Endothelial cell of umbilical vein (primary cell): Measurements from ENCODE around the gene EFNA2. TPM values are rescaled to one million over a fixed set of nuclear protein-coding genes. Genes with fewer than 3 reads are reported as not detected.

Experiments
- BruUV-seq: library from RNA; stranded (reverse); fragments of 400-500 nt; replicated peaks from 2 replicates; lab custom pipeline; 2021; lab: Mats Ljungman, UMichigan
- CTCF ChIA-PET: fragments of 300-600, 350-600 bp; sonication (Branson Sonifier 250); formaldehyde crosslinking; loops from one replicate; lab custom pipeline; 2021; ENCODE audit warnings: antibody characterized with exemption, inconsistent platforms; lab: Charles Lee
- POLR2A ChIA-PET: fragments of 300-600, 350-600 bp; sonication (Branson Sonifier 250); formaldehyde crosslinking; loops from one replicate; lab custom pipeline; 2021; ENCODE audit warnings: antibody characterized with exemption, inconsistent platforms; lab: Charles Lee
- DNase-seq: peaks from one replicate; pipeline ENCODE4 v3.0.0-alpha.2; 2011; ENCODE audit warnings: low read depth, low spot score
- FAIRE-seq: peaks from 2 replicates; lab custom pipeline; 2011; peaks lifted over from hg19 to GRCh38; lab: Jason Lieb, UNC
- H2AFZ ChIP-seq: 2 replicates; pipeline ENCODE4 v1.6.0; 2012; ENCODE audit warnings: low read depth, low read length, control low read depth, inconsistent platforms
- H3K27ac ChIP-seq: 2 replicates; pipeline ENCODE4 v1.5.1; 2011; ENCODE audit warnings: low read depth, mild to moderate bottlenecking, control low read depth, low read length, moderate library complexity; ENCODE audit not compliant: insufficient read depth
- H3K27me3 ChIP-seq, 2 experiments: 2 replicates each; pipeline versions ENCODE4 v1.6.0 to v1.6.1; 2011; ENCODE audit warnings: low read length in 2 of 2, mixed read lengths in 1 of 2; ENCODE audit not compliant: control insufficient read depth in 2 of 2, insufficient read depth in 2 of 2
- H3K36me3 ChIP-seq, 2 experiments: 2 replicates in 1 of 2; 3 replicates in 1 of 2; pipeline ENCODE4 v1.5.1; 2011; ENCODE audit warnings: low read length in 2 of 2, mild to moderate bottlenecking in 1 of 2, moderate library complexity in 1 of 2; ENCODE audit not compliant: control insufficient read depth in 2 of 2, insufficient read depth in 2 of 2; ENCODE audit errors: extremely low read depth in 1 of 2
- H3K4me1 ChIP-seq: 3 replicates; pipeline ENCODE4 v1.5.1; 2011; ENCODE audit warnings: mild to moderate bottlenecking, low read length; ENCODE audit not compliant: control insufficient read depth, insufficient read depth; ENCODE audit errors: extremely low read depth
- H3K4me2 ChIP-seq: 2 replicates; pipeline ENCODE4 v1.6.1; 2011; ENCODE audit warnings: low read length, control low read depth, mixed read lengths; ENCODE audit not compliant: insufficient read depth
- H3K4me3 ChIP-seq, 3 experiments: fragments of 200-600 bp in 1 of 3; sonication (generic), shearing (Covaris generic) in 1 of 3; replicated peaks in 1 of 3; 2 replicates each; pipeline ENCODE4 v1.5.1; 2011 to 2016; ENCODE audit warnings: control low read depth in 3 of 3, low read length in 3 of 3, mild to moderate bottlenecking in 2 of 3, inconsistent platforms in 1 of 3, low read depth in 1 of 3, moderate library complexity in 1 of 3; ENCODE audit not compliant: insufficient read depth in 1 of 3
- H3K79me2 ChIP-seq: 2 replicates; pipeline ENCODE4 v1.6.0; 2012; ENCODE audit warnings: low read length, inconsistent platforms; ENCODE audit not compliant: control insufficient read depth, insufficient read depth
- H3K9ac ChIP-seq: replicated peaks from 2 replicates; pipeline ENCODE3; 2011; ENCODE audit warnings: low read length, control low read depth; ENCODE audit not compliant: insufficient read depth; ENCODE audit errors: extremely low read depth
- H3K9me1 ChIP-seq: replicated peaks from 3 replicates; pipeline ENCODE4 v1.6.0; 2011; ENCODE audit warnings: mild to moderate bottlenecking, low read length; ENCODE audit not compliant: control insufficient read depth, insufficient read depth; ENCODE audit errors: extremely low read depth
- H3K9me3 ChIP-seq: replicated peaks from 2 replicates; pipeline ENCODE4 v1.5.1; 2012; ENCODE audit warnings: low read length, inconsistent platforms; ENCODE audit not compliant: control insufficient read depth, insufficient read depth
- H4K20me1 ChIP-seq: replicated peaks from 2 replicates; pipeline ENCODE3; 2011; ENCODE audit warnings: mild to moderate bottlenecking, low read length; ENCODE audit not compliant: control insufficient read depth, insufficient read depth; ENCODE audit errors: extremely low read depth
- CTCF ChIP-seq, 2 donors: IDR thresholded peaks; 1 replicate in 1 of 2; 2 replicates in 1 of 2; pipeline ENCODE4 v1.5.1; 2011; ENCODE audit warnings: low read length in 2 of 2, mild to moderate bottlenecking in 2 of 2, moderate library complexity in 2 of 2, control low read depth in 1 of 2, inconsistent platforms in 1 of 2, low read depth in 1 of 2; ENCODE audit not compliant: insufficient read depth in 1 of 2; ENCODE audit errors: extremely low read depth in 1 of 2
- EZH2 ChIP-seq: IDR thresholded peaks from 2 replicates; pipeline ENCODE4 v1.6.1; 2012; ENCODE audit warnings: borderline replicate concordance, low read depth, mild to moderate bottlenecking, moderate library complexity, low read length, inconsistent platforms; ENCODE audit not compliant: severe bottlenecking
- FOS ChIP-seq: IDR thresholded peaks from 2 replicates; pipeline ENCODE4 v1.6.1; 2011; ENCODE audit warnings: mild to moderate bottlenecking, low read length, moderate library complexity, borderline replicate concordance; ENCODE audit not compliant: insufficient read depth
- GATA2 ChIP-seq: IDR thresholded peaks from 2 replicates; pipeline ENCODE4 v1.7.0; 2011; ENCODE audit warnings: low read depth, mild to moderate bottlenecking, moderate library complexity, mixed read lengths, low read length; ENCODE audit not compliant: insufficient read length, insufficient read depth
- JUN ChIP-seq: IDR thresholded peaks from 2 replicates; pipeline ENCODE4 v1.6.1; 2011; ENCODE audit warnings: borderline replicate concordance, low read depth; ENCODE audit not compliant: insufficient read length, insufficient read depth
- MYC ChIP-seq: IDR thresholded peaks from one replicate; pipeline ENCODE4 v1.6.1; 2011; ENCODE audit warnings: mild to moderate bottlenecking, low read depth, low read length
- POLR2A ChIP-seq: IDR thresholded peaks from 2 replicates; pipeline ENCODE4 v1.6.1; 2012; ENCODE audit warnings: low read depth, mild to moderate bottlenecking, control low read depth, low read length
- POLR2AphosphoS5 ChIP-seq: IDR thresholded peaks from 2 replicates; pipeline ENCODE4 v1.6.1; 2012; ENCODE audit warnings: low read depth, mild to moderate bottlenecking, control low read depth, low read length, moderate library complexity; ENCODE audit not compliant: insufficient read depth
- dilution Hi-C: fragments of 300-500 bp; cut with MboI; formaldehyde crosslinking; loops from one replicate; pipeline ENCODE4 v1.15.0; 2019; ENCODE audit warnings: low sequenced_read_pairs; ENCODE audit not compliant: extremely low pct_ligation_motif_present
- intact Hi-C: fragments of 100-400 bp; cut with micrococcal nuclease; formaldehyde crosslinking; loops from one replicate; pipeline ENCODE4 v1.10.0; 2022
- polyA plus RNA-seq, 4 experiments: library from polyadenylated mRNA; depleted of rRNA in 3 of 4; stranded (reverse) in 3 of 4; unstranded in 1 of 4; fragments of >200 nt; gene quantifications; 2 replicates each; pipeline versions ENCODE4 v1.2.1 to v1.2.3, GENCODE V29; 2011 to 2012; ENCODE audit warnings: missing spikeins in 1 of 4
- total RNA-seq: library from RNA; stranded (reverse); gene quantifications from 2 replicates; pipeline ENCODE4 v1.2.3, GENCODE V29; 2021
- TF ChIP-seq, protein P1 (sequence below): IDR thresholded peaks from 2 replicates; pipeline ENCODE4 v1.6.1; 2011; ENCODE audit not compliant: insufficient read depth, insufficient read length

Gene EFNA2
- total and polyA plus RNA-seq, 2 donors (not counting 3 experiments of a cell fraction or from before 2014, with no cell fraction given): 0.52 to 1.1 TPM

DNA sequence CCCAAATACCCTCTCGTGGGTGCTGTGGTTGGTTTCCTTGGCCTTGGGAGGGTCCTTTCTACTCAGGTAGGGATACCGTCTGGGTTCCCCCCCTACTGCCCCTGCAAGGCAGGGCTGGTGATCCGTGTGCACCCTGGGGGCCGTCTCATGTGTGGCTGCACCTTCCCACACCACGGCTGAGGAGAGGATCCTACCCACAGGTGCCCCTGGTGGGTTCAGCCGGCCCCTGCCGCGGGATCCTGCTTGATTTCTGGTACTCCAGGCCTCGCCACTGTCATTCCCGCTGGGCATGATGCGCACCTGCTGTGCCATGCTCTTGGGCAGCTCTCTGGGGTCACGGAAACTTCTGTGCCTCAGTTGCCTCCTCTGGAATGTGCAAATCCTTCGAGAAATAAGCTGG, 30.8 kb downstream of the EFNA2 start:
- Histone ChIP-seq H3K9me1 (no peaks in the 10 kb centered on the region), H3K27ac (no peak overlapping the region), H3K4me1 (peaks cover 13% of the 10 kb centered on the region), H4K20me1 (no peaks in the 10 kb centered on the region), H2AFZ (no peak overlapping the region), H3K4me2 (no peak overlapping the region), H3K9me3 (no peaks in the 10 kb centered on the region), H3K27me3 (peaks cover 17 to 18% of the 10 kb centered on the region in 2 experiments), H3K4me3 (no peak overlapping the region), H3K36me3 (no peaks in the 10 kb centered on the region), H3K9ac (no peak overlapping the region), H3K79me2 (no peaks in the 10 kb centered on the region)
- ChIA-PET POLR2A (no interaction called here), CTCF (interaction anchor here (0.7 to 2.4 kb wide), 6 partner anchors 10 to 198 kb away, joined by 3 to 10 read pairs (median 6); no protein-coding TSS in a partner anchor)
- DNase-seq (no peak), FAIRE-seq (no peak)
- dilution Hi-C loops (no loop called here), intact Hi-C loops (loop anchor here (5.0 kb wide), 1 partner anchor 66 kb away; the partner anchor contains the start of gene NDUFS7)
- no TSS peak for BruUV-seq
- TF ChIP-seq EZH2: no peak
- TF ChIP-seq GATA2: no peak
- TF ChIP-seq FOS: no peak
- TF ChIP-seq JUN: no peak
- no peak for TF ChIP-seq CTCF (IDR thresholded peaks at IDR 0.05; ENCODE audit: extremely low read depth in 1 of 2, insufficient read depth in 1 of 2, low read depth in 1 of 2, low read length in 2 of 2)
- no peak for TF ChIP-seq POLR2A
- TF ChIP-seq POLR2AphosphoS5: no peak
- TF ChIP-seq, protein P1, sequence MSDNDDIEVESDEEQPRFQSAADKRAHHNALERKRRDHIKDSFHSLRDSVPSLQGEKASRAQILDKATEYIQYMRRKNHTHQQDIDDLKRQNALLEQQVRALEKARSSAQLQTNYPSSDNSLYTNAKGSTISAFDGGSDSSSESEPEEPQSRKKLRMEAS: no peak
- no peak for TF ChIP-seq MYC
